CD4-positive, alpha-beta T cell (primary cell): ENCODE measurements around the gene SMAD6. TPM values are rescaled to one million over a fixed set of nuclear protein-coding genes. Genes with fewer than 3 reads are reported as not detected.

Experiments used
- ATAC-seq: fragments of 200-7000 bp; cut with Tn5 transposase; one replicate; pipeline ENCODE4 v1.10.0; 2022; ENCODE audit warnings: mild to moderate bottlenecking; ENCODE audit not compliant: poor library complexity
- CTCF ChIA-PET: fragments of 350-600 bp; sonication (Branson Sonifier 250); formaldehyde crosslinking; loops from one replicate; lab custom pipeline; 2021; ENCODE audit warnings: antibody characterized with exemption, inconsistent platforms; lab: Charles Lee
- POLR2A ChIA-PET: fragments of 350-600 bp; sonication (Branson Sonifier 250); formaldehyde crosslinking; loops from one replicate; lab custom pipeline; 2021; ENCODE audit warnings: antibody characterized with exemption, inconsistent platforms; lab: Charles Lee
- DNase-seq, 14 experiments: peaks; one replicate each; pipeline ENCODE4 v3.0.0-alpha.2; 2013 to 2020; ENCODE audit warnings: mixed read lengths in 2 of 14
- H3K27ac ChIP-seq, 2 donors: one replicate each; pipeline versions ENCODE4 v1.5.1 to v1.7.0; 2013; ENCODE audit warnings: low read length in 2 of 2, low read depth in 1 of 2, mild to moderate bottlenecking in 1 of 2
- H3K27me3 ChIP-seq, 2 experiments: 1 replicate in 1 of 2; 2 replicates in 1 of 2; pipeline versions ENCODE4 v1.6.1 to v1.7.0; 2013; ENCODE audit warnings: low read length in 2 of 2, control low read depth in 1 of 2, mild to moderate bottlenecking in 1 of 2, moderate library complexity in 1 of 2; ENCODE audit not compliant: insufficient read depth in 2 of 2, control insufficient read depth in 1 of 2
- H3K36me3 ChIP-seq: one replicate; pipeline ENCODE4 v1.6.1; 2013; ENCODE audit warnings: low read length, control low read depth; ENCODE audit not compliant: insufficient read depth
- H3K4me1 ChIP-seq: one replicate; pipeline ENCODE4 v1.6.1; 2013; ENCODE audit warnings: low read length, control low read depth; ENCODE audit not compliant: insufficient read depth
- H3K4me3 ChIP-seq: one replicate; pipeline ENCODE4 v1.5.1; 2013; ENCODE audit warnings: mild to moderate bottlenecking, low read length, moderate library complexity
- H3K9me3 ChIP-seq, 2 experiments: 1 replicate in 1 of 2; 2 replicates in 1 of 2; pipeline versions ENCODE4 v1.6.1 to v1.7.0; 2013; ENCODE audit warnings: low read length in 2 of 2, mild to moderate bottlenecking in 2 of 2, control low read depth in 1 of 2, moderate library complexity in 1 of 2; ENCODE audit not compliant: control insufficient read depth in 1 of 2, insufficient read depth in 1 of 2
- H3K27ac Mint-ChIP-seq: one replicate; pipeline ENCODE4 v1.8.0; 2020; ENCODE audit warnings: mixed read lengths
- H3K27me3 Mint-ChIP-seq: one replicate; pipeline ENCODE4 v1.8.0; 2021; ENCODE audit warnings: mixed read lengths
- H3K36me3 Mint-ChIP-seq: one replicate; pipeline ENCODE4 v1.8.0; 2021; ENCODE audit warnings: low read depth, mixed read lengths
- H3K4me1 Mint-ChIP-seq: one replicate; pipeline ENCODE4 v1.8.0; 2021; ENCODE audit warnings: low read depth, mixed read lengths
- H3K4me3 Mint-ChIP-seq: one replicate; pipeline ENCODE4 v1.8.0; 2020; ENCODE audit warnings: mild to moderate bottlenecking, mixed read lengths
- H3K9me3 Mint-ChIP-seq: one replicate; pipeline ENCODE4 v1.8.0; 2020; ENCODE audit warnings: mixed read lengths
- intact Hi-C, 2 experiments: fragments of 100-400 bp; cut with DNase I in 1 of 2; cut with micrococcal nuclease in 1 of 2; formaldehyde crosslinking; loops; one replicate each; pipeline versions ENCODE4 v1.15.1 to v1.9.0; 2023 to 2025; cut with DNase I, micrococcal nuclease
- total RNA-seq, 174 experiments: library from RNA in 2 of 174; stranded (reverse) in 2 of 174; gene quantifications; one replicate each; pipeline ENCODE4 v1.2.3 and lab custom pipeline; 2021 to 2026
- TF ChIP-seq, protein P1 (sequence below): fragments of 200-600 bp; IDR thresholded peaks from one replicate; pipeline ENCODE4 v1.8.0; 2022; ENCODE audit warnings: antibody characterized with exemption, mild to moderate bottlenecking

Gene SMAD6
- total RNA-seq, 2 experiments from 2014 or later, result 0.59 to 0.69 TPM

DNA sequence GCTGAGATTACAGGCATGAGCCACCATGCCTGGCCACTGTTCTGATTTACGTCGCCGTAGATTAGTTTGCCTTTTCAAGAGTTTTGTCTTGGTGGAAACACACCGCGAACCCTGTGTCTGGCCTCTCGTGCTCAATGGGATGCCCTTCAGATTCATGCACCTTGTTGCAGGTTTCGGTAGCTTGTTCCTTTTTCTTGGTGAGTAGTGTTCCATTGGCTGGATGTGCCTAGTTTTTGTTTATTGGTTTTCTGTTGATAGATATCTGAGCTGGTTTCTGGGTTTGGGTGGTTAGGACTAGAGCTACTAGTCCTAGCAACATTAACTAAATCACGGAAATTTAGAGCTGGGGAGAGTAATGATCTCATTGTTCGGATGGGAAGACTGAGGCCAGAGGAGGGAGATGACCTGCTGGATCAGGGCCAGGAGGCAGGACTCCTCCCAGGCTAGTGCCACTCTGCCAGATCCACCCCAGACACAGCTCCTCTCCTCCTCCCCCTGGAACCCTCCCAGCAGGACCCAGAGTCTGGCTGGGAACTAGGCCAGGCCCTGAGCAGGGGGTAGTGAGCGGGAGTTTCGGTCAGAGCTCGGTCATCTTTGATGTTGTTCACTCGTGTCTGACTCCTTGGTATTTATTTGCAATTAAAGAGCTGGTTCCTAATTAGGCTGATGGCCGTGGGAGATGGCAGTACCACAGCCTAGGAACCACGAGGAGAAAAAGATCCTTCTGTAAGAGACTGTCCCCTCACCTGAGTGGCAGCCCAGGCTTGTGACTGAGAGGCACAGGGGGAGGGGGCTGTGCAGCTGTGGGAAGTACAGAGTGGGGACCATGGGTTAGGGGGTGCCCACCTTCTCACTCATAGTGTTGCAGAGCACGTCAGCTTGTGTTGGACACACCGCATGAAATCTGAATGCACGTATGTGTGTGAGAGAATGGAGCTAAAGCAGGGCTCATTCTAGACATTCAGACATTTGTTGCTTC, 73.4 kb downstream of the SMAD6 start:
- ChIA-PET POLR2A (no interaction called here), CTCF (interaction anchor here (2.3 kb wide), 1 partner anchor 157 kb away, joined by 8 read pairs; no protein-coding TSS in a partner anchor)
- H3K27ac Mint-ChIP-seq, result no peak overlapping the region
- intact Hi-C loops, result no loop called here
- DNase-seq (no peak), ATAC-seq (no peak)
- Histone ChIP-seq H3K27me3 (no peaks in the 10 kb centered on the region), H3K9me3 (no peaks in the 10 kb centered on the region), H3K4me3 (no peak overlapping the region), H3K36me3 (no peaks in the 10 kb centered on the region), H3K27ac (no peak overlapping the region), H3K4me1 (no peaks in the 10 kb centered on the region)
- H3K4me3 Mint-ChIP-seq, result no peak overlapping the region
- H3K9me3 Mint-ChIP-seq, result no peaks in the 10 kb centered on the region
- TF ChIP-seq, protein P1, sequence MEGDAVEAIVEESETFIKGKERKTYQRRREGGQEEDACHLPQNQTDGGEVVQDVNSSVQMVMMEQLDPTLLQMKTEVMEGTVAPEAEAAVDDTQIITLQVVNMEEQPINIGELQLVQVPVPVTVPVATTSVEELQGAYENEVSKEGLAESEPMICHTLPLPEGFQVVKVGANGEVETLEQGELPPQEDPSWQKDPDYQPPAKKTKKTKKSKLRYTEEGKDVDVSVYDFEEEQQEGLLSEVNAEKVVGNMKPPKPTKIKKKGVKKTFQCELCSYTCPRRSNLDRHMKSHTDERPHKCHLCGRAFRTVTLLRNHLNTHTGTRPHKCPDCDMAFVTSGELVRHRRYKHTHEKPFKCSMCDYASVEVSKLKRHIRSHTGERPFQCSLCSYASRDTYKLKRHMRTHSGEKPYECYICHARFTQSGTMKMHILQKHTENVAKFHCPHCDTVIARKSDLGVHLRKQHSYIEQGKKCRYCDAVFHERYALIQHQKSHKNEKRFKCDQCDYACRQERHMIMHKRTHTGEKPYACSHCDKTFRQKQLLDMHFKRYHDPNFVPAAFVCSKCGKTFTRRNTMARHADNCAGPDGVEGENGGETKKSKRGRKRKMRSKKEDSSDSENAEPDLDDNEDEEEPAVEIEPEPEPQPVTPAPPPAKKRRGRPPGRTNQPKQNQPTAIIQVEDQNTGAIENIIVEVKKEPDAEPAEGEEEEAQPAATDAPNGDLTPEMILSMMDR, result no peak
- no peaks in the 10 kb centered on the region for H3K4me1 Mint-ChIP-seq
- no peaks in the 10 kb centered on the region for H3K36me3 Mint-ChIP-seq
- no peaks in the 10 kb centered on the region for H3K27me3 Mint-ChIP-seq

DNA sequence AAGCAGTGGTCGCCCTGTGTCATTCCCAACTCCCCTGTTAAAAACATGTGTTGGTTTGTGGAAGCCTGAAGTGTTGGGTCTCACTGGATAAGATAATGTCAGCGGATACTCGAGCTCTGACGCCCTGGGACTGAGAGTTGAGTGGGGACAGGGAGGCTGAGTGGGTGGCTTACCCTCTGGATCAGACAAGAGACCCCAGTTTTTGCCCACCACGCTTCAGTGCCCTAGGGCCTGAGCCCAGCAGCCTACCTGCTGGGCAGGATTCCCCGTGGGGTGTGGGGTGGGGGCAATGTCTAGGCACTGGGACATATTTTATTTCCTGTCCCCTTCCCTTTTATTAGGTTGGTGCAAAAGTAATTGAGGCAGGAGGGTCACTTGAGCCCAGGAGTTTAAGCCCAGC, 75.0 kb downstream of the SMAD6 start:
- Mint-ChIP-seq H3K36me3 (no peaks in the 10 kb centered on the region), H3K4me1 (no peaks in the 10 kb centered on the region), H3K27ac (no peak overlapping the region), H3K9me3 (no peaks in the 10 kb centered on the region), H3K27me3 (no peaks in the 10 kb centered on the region), H3K4me3 (no peak overlapping the region)
- no peaks in the 10 kb centered on the region for H3K36me3 ChIP-seq
- DNase-seq (no peak), ATAC-seq (no peak)
- H3K4me3 ChIP-seq, result no peak overlapping the region
- no peaks in the 10 kb centered on the region for H3K9me3 ChIP-seq
- no peak overlapping the region for H3K27ac ChIP-seq
- TF ChIP-seq, protein P1, result no peak
- ChIA-PET POLR2A (no interaction called here), CTCF (interaction anchor here (0.6 kb wide), 1 partner anchor 1414 kb away, joined by 4 read pairs; no protein-coding TSS in a partner anchor)
- no peaks in the 10 kb centered on the region for H3K4me1 ChIP-seq
- H3K27me3 ChIP-seq, result no peaks in the 10 kb centered on the region
- intact Hi-C loops, result no loop called here

- no peak overlapping the region for H3K27ac ChIP-seq
- H3K36me3 ChIP-seq, result no peaks in the 10 kb centered on the region
- no peak overlapping the region for H3K4me3 ChIP-seq
- ChIA-PET CTCF (interaction anchor here (0.6 kb wide), 1 partner anchor 1415 kb away, joined by 4 read pairs; no protein-coding TSS in a partner anchor), POLR2A (no interaction called here)
- intact Hi-C loops, result no loop called here
- no peaks in the 10 kb centered on the region for H3K4me1 ChIP-seq
- TF ChIP-seq, protein P1, result no peak
- Mint-ChIP-seq H3K4me1 (no peaks in the 10 kb centered on the region), H3K36me3 (no peaks in the 10 kb centered on the region), H3K27me3 (no peaks in the 10 kb centered on the region), H3K9me3 (no peaks in the 10 kb centered on the region), H3K27ac (no peak overlapping the region), H3K4me3 (no peak overlapping the region)
- H3K27me3 ChIP-seq, result no peaks in the 10 kb centered on the region
- DNase-seq (no peak), ATAC-seq (no peak)
- no peaks in the 10 kb centered on the region for H3K9me3 ChIP-seq
Observed at GRCh38 chr15:66777596-66778313, 75.7 kb downstream of the SMAD6 start.
